EH (cell line): ENCODE data around the gene PRRX2.
"Not testable (repeated sequence)": the region's sequence is repeated elsewhere in the genome, so short reads cannot be mapped to it uniquely, and the experiment has no call there.

Source experiments
- DNase-seq: peaks from one replicate; pipeline ENCODE4 v3.0.0-alpha.2; 2015; ENCODE audit warnings: low read depth

The PRRX2 gene

DNA sequence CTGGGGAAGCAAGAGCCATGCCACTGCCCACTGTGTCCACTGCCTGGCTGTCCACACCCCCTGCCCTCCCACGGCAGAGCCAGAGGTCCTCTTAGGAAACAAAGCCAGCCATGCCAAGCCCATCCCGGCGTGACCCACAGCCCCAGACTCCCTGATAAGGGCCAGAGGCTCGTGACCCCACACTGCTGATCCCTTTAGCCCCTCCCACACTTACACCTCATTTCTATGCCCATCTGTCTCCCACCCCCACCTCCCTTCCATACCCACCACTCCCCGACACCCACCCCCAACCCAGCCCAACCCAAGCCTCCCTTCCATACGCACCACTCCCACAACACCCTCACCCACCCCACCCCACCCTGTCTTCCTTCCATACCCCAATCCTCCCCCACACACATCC is 70.1 kb downstream of the PRRX2 start:
- no peak for DNase-seq

DNA sequence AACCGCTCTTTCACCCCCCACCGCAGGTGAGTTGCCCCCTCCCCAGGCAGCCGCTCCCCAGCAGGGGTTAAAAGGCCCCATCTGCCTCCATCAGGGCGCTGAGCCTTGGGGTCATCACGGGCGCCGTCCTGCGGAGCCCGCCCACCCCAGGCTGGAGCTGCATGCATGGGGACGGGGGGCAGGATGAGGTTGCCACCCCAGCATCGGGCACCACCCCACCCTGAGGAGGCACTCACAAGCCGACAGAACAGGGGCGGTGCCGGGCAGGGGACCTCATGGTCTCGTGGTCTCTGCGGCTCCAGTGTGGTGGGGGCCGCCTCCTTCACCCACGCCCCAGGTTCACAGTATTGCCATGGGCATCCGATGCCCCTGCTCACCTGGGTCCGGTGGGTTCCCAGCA is 70.9 kb downstream of the PRRX2 start:
- DNase-seq, result no peak

DNA sequence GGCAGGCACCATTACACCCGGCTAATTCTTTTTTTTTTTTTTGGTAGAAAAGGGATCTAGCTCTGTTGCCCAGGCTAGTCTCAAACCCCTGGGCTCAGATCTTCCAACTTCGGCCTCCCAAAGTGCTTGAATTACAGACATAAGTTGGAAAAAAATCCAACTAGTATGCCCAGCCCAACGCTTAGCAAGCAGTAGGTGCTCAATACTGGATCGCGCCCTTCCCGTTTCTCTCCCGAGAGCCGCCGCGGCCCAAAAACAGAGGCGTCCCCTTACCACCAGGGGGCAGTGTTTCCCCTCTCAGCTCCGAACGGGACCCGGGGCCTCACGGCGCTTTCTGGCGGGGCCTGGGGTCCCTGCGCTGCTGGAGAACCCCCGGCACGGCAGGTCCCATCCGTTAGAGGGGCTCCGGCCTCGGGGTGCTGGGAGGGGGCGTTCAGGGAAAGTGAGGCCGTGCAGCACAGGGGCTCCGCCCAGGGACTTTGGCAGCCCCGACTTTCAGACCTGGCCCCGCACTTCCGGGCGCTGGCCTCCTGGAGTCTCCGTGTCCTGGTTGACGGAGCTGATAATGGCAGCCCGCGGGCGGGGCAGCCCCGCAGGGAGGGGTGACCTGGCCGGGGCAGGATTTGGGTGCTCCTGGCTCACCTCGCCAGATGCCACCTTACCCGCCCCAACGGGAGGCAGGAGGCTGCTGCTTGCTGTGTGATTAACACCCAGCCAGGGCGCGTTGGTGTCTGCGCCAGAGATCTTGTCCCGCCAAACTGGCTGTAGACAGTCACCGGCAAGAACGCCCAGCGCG is 72.2 kb downstream of the PRRX2 start:
- DNase-seq, result peak; percentile 77

DNA sequence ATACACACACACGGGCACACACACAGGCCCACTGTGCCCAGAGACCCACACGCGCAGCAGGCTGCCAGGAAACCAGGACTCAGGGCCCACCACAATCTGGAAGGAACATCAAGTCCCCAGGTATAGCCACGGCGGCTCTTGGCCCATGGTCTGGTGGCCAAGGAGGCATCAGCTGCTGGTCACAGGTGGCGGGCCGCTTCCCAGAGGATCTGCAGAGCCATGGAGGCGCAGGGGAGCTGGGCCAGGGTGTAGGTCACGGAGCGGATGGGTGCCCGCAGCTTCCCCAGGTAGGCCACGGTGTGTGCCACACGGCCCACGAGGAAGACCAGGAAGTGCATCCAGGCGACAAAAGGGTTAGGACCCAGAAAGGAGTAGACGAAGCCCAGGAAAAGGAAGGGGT is 74.0 kb downstream of the PRRX2 start:
- DNase-seq, result no peak

DNA sequence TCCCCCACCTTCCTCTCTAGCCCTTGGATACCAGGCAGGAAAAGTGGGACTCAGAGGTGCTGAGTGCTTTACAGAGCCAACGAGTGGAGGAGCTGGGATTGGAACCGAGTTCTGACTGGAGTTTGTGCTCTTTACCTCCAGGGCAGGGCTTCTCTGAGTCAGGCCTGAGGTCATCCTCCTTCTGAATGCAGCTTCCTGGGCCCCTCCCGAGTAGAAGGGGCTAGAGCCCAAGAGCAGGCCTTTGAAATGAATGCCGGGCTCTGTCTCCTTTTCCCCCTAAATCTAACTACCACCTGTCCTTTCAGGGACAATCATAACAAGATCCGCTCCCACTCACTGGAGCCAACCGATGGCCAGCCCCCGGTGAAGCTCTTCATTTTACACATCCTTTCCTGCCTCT is 74.7 kb downstream of the PRRX2 start:
- no peak for DNase-seq

DNA sequence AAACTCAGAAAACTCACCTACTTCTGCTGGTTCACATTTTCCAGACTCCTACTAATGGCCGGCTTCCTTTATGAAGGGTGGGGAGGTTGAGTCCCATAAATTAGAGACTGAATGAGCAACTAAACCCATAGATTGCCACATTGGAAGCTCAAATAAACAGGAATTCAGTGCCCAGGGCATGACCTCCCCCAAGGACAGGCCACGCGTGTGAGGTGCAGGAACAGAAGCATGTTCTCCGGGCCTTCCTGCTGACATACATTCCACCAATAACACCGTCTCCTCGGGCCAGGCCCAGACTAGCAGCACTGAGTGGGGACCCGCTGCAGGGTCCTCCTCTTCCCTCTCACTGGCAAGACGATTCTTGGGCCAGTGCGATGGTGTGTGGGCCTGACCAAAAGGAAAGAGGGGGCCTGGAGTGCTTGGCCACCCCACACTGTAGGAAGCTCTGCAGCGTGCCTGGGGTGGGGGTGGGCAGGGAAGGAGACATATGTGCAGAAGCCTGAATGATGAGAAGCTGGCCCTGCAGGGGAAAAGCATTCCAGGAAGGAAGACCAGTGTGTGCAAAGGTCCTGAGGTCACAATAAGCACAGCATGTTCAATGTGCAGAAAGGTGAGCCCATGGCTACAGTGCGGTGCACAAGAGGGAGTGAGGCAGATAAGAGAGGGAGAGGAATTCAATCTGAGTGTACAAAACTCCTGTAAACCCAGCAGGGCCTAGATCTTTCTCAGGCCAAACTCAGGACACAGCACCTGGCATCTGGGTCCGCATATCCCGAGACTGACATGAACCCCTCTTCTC is 75.4 kb downstream of the PRRX2 start:
- no peak for DNase-seq

DNA sequence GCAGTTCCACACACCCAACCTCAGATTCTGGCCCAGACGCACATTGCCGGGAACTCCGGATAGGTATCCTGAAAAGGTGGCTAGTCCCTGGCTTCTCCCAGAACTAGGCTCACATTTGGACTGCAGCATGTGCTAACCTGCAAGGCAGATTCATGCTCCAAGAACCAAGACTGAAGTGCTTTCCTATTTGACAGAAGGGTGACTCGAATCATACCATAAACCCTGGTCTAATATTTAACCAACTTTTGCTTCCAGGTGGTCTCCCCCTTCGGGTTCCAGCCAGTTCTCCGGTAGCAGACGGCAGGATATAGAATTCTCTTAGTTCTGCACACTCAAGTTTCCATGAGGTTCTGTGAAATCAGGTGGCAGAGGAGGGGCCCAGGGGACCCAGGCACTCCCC is 79.8 kb downstream of the PRRX2 start:
- DNase-seq, result no peak

DNA sequence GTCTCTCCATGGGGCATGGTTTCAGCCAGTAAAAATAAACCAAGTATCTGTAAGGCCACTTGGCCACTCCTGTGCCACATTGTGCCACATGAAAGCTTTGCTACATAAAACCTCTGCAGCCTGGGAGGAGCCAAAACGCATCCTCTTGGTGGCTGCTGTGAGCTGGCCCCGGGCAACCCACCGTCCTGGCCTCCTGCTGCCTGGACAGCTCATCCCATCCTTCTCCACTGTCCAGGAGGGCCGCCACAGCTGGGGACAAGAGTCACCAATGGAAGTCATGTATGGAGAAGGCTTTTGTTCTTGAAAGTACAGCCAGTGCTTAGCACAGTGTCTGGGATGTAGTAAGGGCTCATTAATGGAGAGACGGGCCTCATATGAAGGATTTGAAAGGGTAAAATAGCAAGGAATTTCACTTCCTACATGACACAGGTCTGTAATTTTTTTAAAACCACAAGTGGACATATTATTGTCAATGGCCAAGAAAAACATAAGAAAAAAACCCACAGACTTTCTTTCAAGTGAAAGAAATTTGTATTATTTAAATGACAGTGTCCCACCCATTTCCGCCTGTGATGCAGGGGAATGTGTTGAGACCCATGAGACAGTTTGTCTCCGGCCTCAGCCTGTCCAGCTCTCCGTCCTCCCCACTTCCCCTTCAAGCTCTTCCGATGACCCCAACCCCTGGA is 80.8 kb downstream of the PRRX2 start:
- peak; percentile 64 for DNase-seq

DNA sequence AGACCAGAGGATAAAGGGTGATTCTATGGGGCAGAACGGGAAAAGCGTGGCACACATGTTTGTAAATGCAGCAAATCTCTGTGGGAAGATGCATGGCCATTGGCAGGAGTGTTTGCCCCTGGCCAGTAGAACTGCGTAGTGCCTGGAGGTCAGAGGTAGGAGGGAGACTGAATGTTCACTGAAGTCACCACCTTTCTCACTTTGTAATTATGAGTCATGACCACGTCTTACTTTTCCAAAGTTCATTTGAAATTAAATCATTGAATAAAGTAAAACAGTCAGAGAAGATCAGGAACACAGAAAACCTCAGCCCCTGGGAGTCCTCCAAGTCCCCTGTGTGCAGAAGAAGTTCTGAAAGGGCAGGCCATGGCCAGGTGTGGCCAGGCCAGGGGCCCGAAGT is 82.8 kb downstream of the PRRX2 start:
- no peak for DNase-seq

DNA sequence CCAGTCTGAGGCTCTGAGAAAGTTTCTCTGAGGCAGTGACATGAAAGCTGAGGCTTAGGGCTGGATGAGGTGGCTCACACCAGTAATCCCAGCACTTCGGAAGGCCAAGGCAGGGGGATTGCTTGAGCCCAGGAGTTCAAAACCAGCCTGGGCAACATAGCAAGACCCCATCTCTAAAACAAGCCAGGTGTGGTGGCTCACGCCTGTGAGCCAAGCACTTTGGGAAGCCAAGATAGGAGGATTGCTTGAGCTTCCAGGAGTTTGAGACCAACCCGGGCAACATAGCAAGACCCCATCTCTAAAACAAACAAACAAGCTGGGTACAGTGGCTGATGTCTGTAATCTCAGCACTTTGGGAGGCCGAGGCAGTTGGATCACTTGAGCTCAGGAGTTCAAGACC is 83.6 kb downstream of the PRRX2 start:
- not testable (repeated sequence) for DNase-seq

DNA sequence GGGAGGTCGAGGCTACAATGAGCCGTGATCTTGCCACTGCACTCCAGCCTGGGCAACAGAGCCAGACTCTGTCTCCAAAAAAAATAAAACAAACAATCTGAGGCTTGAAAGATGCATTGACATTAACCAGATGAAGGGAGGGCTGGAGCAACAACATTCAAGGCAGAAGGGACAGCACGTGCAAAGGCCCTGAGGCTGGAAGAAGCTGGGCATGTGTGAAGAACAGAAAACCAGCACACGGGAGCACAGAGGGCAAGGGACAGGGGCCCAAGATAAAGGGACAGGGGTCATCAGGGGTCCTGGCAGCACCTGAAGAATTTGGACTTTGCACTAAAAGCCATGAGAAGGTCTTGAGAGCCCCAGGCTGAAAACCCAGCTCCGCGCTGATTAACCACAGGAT is 84.1 kb downstream of the PRRX2 start:
- DNase-seq, result no peak

DNA sequence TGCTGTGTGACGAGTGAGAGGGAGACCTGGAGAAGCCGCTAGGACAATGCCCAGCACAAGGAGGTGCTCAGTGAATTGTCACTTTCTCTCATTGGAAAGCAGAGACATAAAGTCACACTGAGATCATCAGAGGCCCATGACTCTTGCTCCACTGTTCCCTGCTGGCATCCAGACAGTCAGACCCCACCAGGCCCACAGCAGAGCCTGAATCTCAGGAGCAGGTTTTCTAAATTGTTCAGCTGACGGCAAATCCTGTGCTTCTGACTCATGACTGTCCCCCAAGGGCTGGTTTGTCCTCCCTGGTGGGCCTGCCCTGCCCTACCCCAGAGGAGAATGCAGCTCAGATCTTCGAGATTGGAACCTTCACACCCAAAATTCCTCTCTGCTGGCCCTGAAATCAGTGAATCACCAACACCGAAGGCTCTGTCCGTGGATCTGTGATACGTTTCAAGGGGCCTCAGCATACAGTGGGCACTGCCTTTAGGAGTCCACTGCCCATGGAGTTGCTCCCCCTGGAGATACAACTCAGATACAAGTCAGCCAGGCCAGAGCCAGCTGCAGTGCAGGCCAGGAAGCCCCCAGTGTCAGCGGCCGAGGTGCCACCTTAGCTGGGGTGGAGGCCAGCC is 84.7 kb downstream of the PRRX2 start:
- peak; percentile 89 for DNase-seq

DNA sequence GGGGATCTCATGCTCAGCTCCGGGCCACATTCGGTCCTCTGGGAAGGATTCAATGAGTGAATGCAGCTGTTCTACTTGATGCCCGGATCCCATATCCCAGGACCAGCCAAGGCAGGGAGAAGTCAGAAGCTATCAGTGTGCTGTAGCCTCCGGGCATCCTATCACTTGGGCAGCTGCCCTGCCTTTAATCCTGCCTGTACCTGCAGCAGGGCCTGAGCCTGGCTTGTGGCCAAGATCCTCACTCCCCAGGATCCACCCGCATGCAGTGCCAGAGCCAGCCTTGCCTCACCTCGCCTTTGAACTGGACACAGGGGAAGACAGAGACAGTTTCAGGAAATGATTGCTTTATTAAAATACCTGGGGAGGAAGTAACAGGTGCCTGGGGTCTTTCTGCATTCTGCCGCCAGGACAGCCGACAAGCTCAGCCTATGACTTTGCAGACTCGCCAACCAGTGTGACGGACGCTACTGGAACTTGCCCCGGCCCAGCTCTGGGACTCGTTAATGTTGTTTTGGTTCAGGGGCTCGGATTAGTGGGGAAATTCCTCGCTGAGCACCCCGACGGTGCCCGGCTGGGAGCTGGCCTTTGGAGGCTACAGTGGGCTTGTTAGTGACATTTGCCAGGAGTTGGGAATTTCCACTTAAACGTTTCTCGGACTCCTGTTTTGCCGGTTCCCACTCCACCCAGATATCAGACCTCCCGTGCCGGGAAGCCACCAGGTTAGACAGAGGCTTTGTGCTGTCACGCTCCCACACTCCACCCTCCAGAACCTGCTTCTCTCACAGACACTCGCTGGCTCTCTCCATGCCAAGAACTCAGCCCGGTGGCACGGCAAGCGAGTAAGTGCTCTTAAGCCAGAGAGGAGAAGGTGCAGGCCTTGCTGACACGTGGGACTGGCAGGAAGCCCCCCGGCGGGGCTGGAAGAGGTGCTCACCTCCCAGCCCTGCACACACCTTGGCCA is 86.7 kb downstream of the PRRX2 start:
- no peak for DNase-seq

DNA sequence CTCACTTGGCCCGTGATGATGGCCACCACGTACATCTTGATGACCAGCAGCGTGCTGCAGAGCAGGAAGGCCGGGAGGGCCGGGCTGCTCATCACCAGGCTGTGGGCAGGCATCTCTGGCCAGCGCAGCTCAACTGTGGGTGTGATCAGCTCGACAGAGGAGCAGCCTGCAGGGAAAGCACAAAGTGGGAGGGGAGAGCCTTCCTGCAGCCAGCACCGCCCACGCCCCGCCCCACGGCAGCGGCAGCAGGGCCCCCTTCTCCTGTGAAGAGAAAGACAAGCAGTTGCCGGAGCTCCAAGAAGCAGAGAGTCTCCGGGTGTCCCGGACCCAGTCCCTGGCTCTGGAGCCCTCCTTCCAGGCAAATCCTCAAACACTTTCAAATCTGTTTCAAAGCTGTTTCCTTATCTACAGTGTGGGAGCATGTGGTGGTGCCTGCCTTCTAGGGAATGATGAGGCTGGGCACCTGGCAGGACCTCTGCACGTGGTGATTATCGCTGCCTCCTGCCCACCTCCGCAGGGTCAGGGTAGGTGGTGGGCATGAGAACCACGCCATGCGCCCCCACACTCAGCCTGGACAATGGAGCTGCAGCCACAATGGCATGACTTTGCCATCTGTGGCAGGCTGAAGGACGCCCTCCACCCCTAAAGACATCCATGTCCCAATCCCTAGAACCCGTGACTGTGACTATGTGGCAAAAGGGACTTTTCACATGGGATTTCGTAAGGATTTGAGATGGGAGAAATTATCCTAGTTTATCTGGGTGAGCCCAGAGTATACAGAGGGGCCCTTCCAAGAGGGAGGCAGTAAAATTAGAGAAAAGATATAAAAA is 87.7 kb downstream of the PRRX2 start, which contains the start of gene PTGES:
TSS of gene PTGES (minus strand) at position 143 of the 830 bp plus-strand sequence. CDS start at position 113, 30 bp downstream.
- peak; percentile 92 for DNase-seq

DNA sequence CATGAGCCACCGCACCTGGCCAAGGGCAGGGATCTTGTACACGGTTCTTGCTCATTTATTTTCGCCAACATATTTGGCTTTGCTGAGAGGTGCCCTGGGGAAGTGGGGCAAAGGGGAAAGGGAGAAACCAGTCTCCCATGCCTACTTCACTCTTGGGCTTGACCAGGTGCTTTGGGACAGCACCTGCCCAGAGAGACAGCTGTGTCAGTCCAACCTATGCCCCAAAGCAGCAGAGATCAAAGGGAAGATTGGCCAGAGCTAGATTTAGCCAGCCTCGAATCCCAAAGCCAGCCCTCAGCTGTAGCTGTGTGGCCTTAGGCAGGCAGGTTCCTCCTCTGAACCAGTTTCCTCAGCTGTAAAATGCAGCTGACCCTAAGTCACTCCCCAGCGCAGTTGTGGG is 89.7 kb downstream of the PRRX2 start:
- no peak for DNase-seq

DNA sequence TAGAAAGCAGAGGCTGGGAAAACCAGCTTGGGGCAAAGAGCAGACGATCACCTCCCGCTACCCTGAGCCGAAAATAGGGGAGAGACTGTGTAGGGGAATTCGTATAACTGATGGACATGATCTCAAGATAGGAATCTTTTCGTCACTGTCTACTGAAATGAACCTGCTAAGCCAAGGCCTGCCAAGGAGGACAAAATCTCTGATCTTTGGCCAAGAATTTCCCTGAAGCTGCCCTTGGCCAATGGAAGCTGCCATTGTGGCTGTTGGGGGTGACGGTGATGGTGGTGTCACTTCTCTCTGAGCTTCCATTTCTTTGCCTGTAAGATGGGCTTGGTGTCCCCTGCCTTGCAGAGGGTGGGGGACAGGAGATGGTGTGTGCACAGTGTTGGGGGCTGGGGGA is 90.7 kb downstream of the PRRX2 start:
- DNase-seq, result no peak

DNA sequence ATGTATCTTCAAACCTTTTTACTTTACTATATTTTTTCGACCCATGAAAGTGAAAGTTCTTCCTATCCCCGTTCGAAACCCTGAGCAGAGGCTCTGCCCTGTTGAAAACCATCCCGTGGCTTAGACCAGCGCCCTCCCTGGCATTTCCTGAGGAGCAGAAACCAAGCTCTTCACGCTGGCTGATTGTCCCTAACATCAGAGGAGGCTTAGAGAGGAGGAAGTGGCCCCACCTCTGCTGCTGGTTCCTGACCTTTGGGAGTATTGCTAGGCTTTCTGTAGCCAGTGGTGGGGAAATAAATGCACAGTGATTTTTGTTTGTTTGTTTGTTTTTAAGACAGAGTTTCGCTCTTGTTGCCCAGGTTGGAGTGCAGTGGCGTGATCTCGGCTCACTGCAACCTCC is 91.6 kb downstream of the PRRX2 start:
- peak; percentile 29 for DNase-seq

DNA sequence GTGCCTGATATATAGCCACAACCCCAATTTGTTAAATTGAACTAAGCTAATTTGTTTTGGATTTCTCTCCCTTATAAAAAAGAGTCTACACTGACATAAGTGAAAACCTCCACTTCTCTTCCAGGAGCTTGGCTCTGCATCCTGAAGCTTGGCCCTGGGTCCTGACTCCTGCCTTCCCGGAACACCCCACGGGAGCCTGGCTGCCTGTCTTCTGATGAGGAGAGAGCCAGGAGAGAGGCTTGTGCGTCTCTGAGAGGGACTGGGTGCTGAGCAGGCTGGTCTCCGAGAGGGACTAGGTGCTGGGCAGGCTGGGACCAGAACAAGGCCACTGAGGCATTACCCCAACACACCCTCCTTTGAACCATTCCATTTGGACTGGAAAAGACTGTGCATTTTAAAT is 93.9 kb downstream of the PRRX2 start:
- DNase-seq, result no peak

DNA sequence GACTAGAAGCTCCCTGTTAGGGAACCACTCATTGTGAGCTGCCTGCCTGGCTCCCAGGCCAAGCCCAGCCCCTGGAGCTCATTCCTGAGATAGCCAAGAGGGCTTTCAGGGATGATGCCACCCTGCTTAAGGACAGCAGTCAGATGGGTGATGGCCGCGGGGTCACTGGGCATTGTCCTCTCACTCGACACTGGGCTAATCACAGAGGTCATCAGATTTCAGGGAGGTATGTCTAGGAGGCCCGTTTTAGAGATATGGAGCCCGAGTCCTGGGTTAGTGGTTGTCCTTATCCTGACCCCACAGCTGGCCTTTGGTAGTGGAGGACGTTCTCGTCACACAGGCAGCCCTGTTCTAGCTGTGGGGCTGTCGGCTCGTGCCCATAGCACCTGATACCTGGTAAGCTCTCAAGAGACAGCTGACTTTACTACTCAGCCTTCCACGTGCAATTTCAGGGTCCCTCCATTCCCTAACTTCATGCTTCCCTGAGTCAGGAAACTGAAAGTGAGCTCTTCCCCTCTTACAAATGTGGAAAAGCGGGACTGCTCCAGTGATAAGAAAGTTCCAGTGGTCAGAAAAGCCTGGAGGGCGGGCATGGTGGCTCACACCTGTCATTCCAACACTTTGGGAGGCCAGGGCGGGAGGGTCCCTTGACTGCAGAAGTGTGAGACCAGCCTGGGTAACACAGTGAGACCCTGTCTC is 94.5 kb downstream of the PRRX2 start:
- no peak for DNase-seq

DNA sequence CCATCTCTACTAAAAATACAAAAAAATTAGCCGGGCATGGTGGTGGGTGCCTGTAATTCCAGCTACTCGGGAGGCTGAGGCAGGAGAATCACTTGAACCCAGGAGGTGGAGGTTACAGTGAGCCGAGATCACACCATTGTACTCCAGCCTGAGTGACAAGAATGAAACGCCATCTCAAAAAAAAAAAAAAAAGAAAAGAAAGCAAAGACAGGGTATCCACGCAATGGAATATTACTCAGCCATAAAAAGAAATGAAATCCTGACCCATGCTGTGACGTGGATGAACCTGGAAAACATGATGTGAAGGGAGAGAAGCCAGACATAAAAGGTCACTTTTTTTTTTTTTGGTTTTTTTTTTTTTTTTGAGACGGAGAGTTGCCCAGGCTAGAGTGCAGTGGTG is 95.3 kb downstream of the PRRX2 start:
- not testable (repeated sequence) for DNase-seq
